NCI-H446 (cell line): Measurements from ENCODE around the gene RBMS3.

Experiments
- DNase-seq, 2 experiments: peaks; one replicate each; lab custom pipeline; 2025; lab: John Stamatoyannopoulos, UW

RBMS3 gene

GRCh38 chr3:29525254-29525881 lies 244.5 kb downstream of the RBMS3 start:
- DNase-seq: no peak

DNA sequence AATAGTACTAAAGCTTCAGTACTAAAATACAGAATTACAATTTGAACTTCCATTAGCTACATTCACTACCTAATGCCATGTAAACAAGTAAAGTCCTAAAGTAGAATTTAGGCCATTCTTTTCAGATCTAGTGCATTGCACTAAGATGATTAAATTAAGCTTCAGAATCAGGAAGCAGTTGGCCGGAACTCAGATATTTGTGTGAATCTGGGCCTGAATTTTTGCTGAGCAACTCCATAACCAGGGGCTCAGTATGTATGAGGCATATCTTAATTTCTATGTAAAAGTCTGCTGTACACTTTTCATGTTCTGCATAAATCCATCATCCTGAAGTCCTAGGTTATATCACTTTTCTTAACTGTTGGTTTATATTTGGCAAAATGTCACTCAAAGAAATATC lies 246.4 kb downstream of the RBMS3 start:
- no peak for DNase-seq

- DNase-seq: no peak
Observed at GRCh38 chr3:29531644-29532043, 250.8 kb downstream of the RBMS3 start.

DNA sequence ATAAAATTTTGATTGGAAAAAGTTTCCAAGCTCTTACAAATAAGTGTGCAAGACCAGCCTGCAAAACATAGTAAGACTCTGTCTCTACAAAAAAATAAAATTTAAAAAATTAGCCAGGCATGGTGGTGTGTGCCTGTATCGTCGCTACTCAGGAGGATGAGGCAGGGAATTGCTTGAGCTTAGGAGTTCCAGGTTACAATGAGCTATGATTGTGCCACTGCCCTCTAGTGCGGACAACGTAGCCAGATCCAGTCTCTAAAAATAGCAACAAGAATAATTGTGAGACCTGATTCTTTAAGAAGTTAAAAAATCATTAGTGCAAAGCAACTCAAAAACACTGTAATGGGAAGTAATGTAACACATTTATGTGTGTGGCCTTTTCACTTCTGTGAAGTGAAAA lies 251.6 kb downstream of the RBMS3 start:
- DNase-seq: no peak

DNA sequence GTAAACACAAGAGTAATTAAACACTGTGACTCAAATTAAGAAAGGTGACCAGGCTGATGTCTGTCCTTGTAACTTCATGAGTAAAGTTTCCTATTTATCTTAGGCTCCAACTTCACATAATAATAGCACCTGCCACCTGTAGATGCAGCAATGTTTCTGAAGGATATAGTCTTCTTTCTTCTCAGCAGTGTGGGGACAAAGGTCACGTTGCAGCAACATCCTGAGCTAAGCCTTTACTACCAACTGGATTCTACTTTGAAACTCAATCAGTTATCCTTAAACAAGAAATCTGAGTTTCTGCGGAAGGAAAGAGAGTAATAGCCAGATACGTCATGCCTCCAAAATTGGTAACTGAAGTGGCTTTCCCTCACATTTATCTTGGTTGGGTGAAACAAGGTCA lies 253.1 kb downstream of the RBMS3 start:
- no peak for DNase-seq

GRCh38 chr3:29536016-29536758 lies 255.3 kb downstream of the RBMS3 start:
- DNase-seq: no peak

GRCh38 chr3:29537889-29538609 lies 257.2 kb downstream of the RBMS3 start:
- peak in 1 of 2 experiments; percentile 1 for DNase-seq

DNA sequence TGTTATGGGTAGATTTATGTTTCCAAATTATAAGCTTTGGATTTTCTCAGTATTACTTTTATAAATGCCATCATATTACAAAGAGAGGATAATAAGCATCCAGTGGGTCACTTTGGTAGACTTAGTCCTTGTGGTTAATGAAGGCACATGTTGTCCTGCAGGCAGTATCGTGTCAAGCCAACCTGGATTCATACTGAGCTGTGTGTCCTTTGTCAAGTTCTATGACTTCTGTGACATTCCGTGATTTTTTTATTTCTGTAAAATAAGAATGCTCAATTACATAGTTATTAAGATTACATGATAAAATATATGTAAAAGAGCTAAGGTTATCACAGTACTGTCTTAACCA lies 257.7 kb downstream of the RBMS3 start:
- no peak for DNase-seq

DNA sequence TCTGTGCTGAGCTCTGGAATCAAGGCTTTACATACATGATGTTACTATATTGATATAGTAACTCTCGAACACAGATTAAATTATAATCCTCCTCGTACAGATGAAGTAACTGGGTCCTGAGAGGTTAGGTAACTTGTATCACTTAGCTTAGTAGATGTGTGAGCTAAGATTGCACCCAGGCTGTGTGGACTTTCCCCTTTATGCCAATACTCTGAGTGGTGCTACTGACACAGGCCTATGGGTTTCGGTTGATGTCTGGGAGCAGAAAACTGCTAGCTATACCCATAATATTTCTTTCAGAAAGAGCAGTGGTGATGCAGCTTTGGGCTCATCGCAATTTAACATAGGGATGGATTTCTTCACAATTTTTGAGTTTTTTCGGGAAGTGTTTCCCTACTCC lies 259.7 kb downstream of the RBMS3 start:
- DNase-seq: no peak

DNA sequence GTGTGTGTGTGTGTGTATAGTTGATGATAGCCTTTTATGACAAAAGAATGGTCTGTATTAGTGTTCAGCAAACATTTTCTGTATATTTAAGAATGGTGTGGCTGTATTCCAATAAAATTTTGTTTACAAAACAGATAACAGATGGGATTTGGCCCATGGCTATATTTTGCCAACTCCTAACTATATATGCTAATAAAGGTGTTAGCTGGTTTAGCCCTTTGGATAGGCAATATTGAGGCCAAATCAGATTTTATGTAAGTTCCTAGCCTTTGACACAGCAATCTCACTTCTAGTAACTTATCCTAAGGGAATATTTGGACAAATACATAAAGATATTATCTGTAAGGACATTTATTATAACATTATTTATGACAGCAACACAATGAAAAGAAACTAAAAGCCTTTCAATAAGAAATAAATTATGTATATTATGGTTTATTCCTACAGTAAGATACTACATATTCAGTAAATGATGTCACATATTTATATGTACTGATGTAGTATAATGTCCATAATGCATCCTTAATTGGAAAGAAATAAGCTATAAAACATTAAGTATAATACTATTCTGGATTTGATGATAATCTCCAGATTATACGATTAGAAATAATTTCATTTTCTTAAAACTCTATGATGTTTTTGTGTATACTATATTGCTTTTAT lies 264.0 kb downstream of the RBMS3 start:
- DNase-seq: no peak

- no peak for DNase-seq
Observed at GRCh38 chr3:29545615-29546014, 264.7 kb downstream of the RBMS3 start.

- DNase-seq: no peak
Observed at GRCh38 chr3:29552051-29552450, 271.2 kb downstream of the RBMS3 start.

GRCh38 chr3:29554566-29554965 lies 273.7 kb downstream of the RBMS3 start:
- DNase-seq: no peak

DNA sequence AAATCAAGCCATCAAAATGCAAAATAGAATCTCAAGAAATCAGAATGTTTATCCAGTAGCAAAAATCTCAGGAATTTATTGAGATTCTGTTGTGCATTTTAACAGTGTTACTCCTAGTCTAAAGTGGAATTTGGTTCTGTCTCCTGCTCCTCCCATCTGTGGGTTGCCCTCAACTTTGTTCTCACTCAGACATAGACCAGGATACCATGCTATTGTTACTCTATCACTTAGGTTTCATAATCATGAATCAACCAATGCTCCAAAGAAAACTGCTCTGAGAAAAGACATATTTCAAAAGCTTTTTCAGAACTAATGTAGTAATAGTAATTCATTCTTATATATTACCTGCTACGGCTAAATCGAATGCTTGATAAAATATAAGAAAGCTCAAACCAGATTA lies 274.7 kb downstream of the RBMS3 start:
- no peak for DNase-seq

- DNase-seq: no peak
Observed at GRCh38 chr3:29557186-29557585, 276.3 kb downstream of the RBMS3 start.

GRCh38 chr3:29557825-29558224 lies 277.0 kb downstream of the RBMS3 start:
- DNase-seq: no peak

DNA sequence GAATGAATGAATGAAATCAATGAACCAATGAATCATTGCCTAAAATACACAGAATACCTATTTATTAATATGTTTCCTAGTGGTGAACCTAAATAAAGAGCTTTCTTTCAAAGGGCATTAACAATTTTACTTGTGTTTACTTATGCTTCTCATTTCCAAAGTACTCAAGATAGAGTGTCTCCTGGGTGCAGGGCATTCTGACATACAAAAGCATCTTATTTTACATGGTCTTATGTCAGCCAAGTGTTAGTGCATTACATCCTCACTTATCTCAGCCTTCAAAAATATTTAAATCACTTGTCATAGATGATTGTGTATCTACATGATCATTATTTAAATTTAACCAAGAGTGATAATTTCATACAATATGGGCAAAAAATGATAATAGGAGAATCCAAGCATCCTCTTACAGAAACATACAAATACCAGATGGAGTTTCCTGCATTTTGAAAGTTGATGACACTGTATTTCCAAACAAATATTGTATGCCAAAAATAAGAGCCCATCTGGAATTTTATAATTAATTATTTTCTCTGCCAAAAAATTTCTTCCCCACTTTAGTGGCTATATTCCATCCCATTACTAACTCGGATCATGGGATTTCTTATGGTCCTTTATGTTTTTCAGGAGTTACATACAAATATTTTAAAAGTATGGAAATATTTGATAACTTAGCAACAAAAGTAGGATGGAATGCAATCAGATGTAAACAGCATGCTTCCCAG lies 279.0 kb downstream of the RBMS3 start:
- DNase-seq: peak; percentile 10 to 63

DNA sequence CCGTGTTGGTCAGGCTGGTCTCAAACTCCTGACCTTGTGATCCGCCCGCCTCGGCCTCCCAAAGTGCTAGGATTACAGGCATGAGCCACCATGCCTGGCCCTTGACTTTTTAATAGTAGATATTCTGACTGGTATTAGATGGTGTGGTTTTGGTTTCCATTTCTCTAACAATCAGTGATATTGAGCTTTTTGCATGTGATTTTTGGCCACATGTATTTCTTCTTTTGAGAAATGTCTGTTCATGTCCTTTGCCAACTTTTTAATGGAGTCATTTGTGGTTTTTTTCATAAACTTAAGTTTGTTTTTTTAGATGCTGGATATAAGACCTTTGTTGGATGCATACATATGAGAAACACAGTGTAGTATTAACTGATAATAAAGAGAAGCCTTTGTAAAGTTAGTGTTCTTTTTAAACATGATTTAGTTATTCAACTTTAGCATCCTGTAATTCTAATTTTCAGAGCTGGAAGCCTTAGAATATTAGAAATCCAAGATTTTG lies 280.8 kb downstream of the RBMS3 start:
- no peak for DNase-seq

GRCh38 chr3:29565236-29565635 lies 284.4 kb downstream of the RBMS3 start:
- no peak for DNase-seq

GRCh38 chr3:29567501-29567900 lies 286.6 kb downstream of the RBMS3 start:
- no peak for DNase-seq

DNA sequence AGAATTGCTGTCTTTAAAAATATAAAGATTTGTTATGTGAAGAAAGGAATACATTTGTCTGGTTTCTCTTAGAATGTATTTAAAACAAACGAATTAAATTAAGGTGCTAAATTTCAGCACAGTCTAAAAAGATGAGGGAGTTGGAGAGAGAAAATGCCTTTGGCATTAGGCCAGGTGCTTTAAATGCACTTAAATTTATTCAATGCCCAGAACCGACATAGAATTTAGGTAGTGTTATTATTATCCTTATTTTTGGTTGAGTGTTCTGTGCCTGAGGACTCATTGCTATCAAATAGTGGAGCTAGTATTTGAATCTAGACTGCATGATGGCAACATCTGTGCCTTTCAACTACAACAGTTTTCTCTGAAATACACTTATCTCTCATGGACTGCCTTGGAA lies 287.5 kb downstream of the RBMS3 start:
- DNase-seq: no peak

GRCh38 chr3:29576181-29576580 lies 295.3 kb downstream of the RBMS3 start:
- no peak for DNase-seq
